Esophagus muscularis mucosa (tissue), 4 donors: Measurements from ENCODE around the gene SPTLC2. TPM values are rescaled to one million over a fixed set of nuclear protein-coding genes. Genes with fewer than 3 reads are reported as not detected.
A peak's percentile ranks its signal among the peaks of the same experiment; 100 is the strongest.

Source experiments
- DNase-seq: peaks from one replicate; pipeline ENCODE4 v3.0.0-alpha.2; 2017; ENCODE audit errors: extremely low spot score
- H3K27ac ChIP-seq, 4 donors: fragments of 200-600 bp; sonication (generic); replicated peaks in 1 of 4; 1 replicate in 3 of 4; 2 replicates in 1 of 4; pipeline ENCODE4 v1.5.1; 2016 to 2019; ENCODE audit warnings: mild to moderate bottlenecking in 1 of 4
- H3K27me3 ChIP-seq, 4 donors: fragments of 200-600 bp; sonication (generic); one replicate each; pipeline versions ENCODE4 v1.5.1 to v1.6.0; 2016 to 2019
- H3K36me3 ChIP-seq, 4 donors: fragments of 200-600 bp; sonication (generic); one replicate each; pipeline ENCODE4 v1.5.1; 2016 to 2019
- H3K4me1 ChIP-seq, 4 donors: fragments of 200-600 bp; sonication (generic); one replicate each; pipeline ENCODE4 v1.5.1; 2016 to 2019
- H3K4me3 ChIP-seq, 4 donors: fragments of 200-600 bp; sonication (generic); 1 replicate in 2 of 4; 2 replicates in 2 of 4; pipeline ENCODE4 v1.5.1; 2016 to 2019; ENCODE audit warnings: mild to moderate bottlenecking in 4 of 4, moderate library complexity in 1 of 4
- H3K9me3 ChIP-seq, 4 donors: fragments of 200-600 bp; sonication (generic); 1 replicate in 3 of 4; 2 replicates in 1 of 4; pipeline ENCODE4 v1.5.1; 2016 to 2019
- EP300 ChIP-seq: sonication (generic); formaldehyde crosslinking; IDR thresholded peaks from one replicate; pipeline ENCODE4 v1.6.1; 2017; ENCODE audit warnings: antibody characterized with exemption
- POLR2A ChIP-seq: fragments of 450-650 bp; IDR thresholded peaks from one replicate; pipeline ENCODE4 v1.6.1; 2017; ENCODE audit warnings: antibody characterized with exemption, moderate library complexity, mild to moderate bottlenecking, low read depth
- POLR2AphosphoS5 ChIP-seq, 2 donors: sonication (generic); formaldehyde crosslinking; IDR thresholded peaks; one replicate each; pipeline ENCODE4 v1.6.1; 2017; ENCODE audit warnings: antibody characterized with exemption in 2 of 2
- WGBS: methylation state at CpG from one replicate; pipeline ENCODE4 v1.1.5; 2018; 5-methylcytosine and 5-hydroxymethylcytosine counted together
- intact Hi-C: fragments of 100-400 bp; cut with DNase I; formaldehyde crosslinking; loops from one replicate; pipeline ENCODE4 v1.15.1; 2023
- total RNA-seq, 4 donors: library from RNA; depleted of rRNA; stranded (reverse); fragments of >200 nt; gene quantifications; one replicate each; pipeline versions ENCODE4 v1.1.0 to v1.2.1, GENCODE V29; 2016
- TF ChIP-seq, protein P1 (sequence below), 3 experiments: fragments of 200-600 bp in 2 of 3; fragments of 450-650 bp in 1 of 3; sonication (generic) in 2 of 3; IDR thresholded peaks; one replicate each; pipeline ENCODE4 v1.5.1; 2017 to 2019; ENCODE audit warnings: antibody characterized with exemption in 3 of 3, mild to moderate bottlenecking in 2 of 3, moderate library complexity in 1 of 3

The SPTLC2 gene
- total RNA-seq, 4 donors from 2014 or later, result 14.5 to 25.3 (median 20.1) TPM

- intact Hi-C loops, result no loop called here
- Histone ChIP-seq H3K27ac (no peak overlapping the region), H3K4me1 (peaks cover 0 to 7% (median 7%) of the 10 kb centered on the region in 4 donors), H3K36me3 (no peaks in the 10 kb centered on the region), H3K27me3 (no peaks in the 10 kb centered on the region), H3K9me3 (no peaks in the 10 kb centered on the region), H3K4me3 (no peak overlapping the region)
- no peak for DNase-seq
- TF ChIP-seq, protein P1, sequence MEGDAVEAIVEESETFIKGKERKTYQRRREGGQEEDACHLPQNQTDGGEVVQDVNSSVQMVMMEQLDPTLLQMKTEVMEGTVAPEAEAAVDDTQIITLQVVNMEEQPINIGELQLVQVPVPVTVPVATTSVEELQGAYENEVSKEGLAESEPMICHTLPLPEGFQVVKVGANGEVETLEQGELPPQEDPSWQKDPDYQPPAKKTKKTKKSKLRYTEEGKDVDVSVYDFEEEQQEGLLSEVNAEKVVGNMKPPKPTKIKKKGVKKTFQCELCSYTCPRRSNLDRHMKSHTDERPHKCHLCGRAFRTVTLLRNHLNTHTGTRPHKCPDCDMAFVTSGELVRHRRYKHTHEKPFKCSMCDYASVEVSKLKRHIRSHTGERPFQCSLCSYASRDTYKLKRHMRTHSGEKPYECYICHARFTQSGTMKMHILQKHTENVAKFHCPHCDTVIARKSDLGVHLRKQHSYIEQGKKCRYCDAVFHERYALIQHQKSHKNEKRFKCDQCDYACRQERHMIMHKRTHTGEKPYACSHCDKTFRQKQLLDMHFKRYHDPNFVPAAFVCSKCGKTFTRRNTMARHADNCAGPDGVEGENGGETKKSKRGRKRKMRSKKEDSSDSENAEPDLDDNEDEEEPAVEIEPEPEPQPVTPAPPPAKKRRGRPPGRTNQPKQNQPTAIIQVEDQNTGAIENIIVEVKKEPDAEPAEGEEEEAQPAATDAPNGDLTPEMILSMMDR (IDR thresholded peaks at IDR 0.05), result no peak
- TF ChIP-seq EP300 (no peak), POLR2AphosphoS5 (IDR thresholded peaks at IDR 0.05) (no peak), POLR2A (no peak)
- WGBS, result 92% methylated on average over 4 of the region's 4 CpGs
These were observed 30.5 kb upstream of the SPTLC2 start for GRCh38 chr14:77646907-77647306.

- H3K27ac ChIP-seq, result no peak overlapping the region
- 92% methylated on average over 15 of the region's 15 CpGs for WGBS
- H3K4me3 ChIP-seq, result no peak overlapping the region
- TF ChIP-seq POLR2AphosphoS5 (IDR thresholded peaks at IDR 0.05) (no peak), EP300 (no peak), POLR2A (no peak)
- TF ChIP-seq, protein P1 (IDR thresholded peaks at IDR 0.05), result no peak
- intact Hi-C loops, result no loop called here
- no peak for DNase-seq
- H3K4me1 ChIP-seq, result peaks cover 8 to 18% (median 15%) of the 10 kb centered on the region in 4 donors
- H3K27me3 ChIP-seq, result no peaks in the 10 kb centered on the region
- no peaks in the 10 kb centered on the region for H3K9me3 ChIP-seq
- no peaks in the 10 kb centered on the region for H3K36me3 ChIP-seq
These were observed 29.2 kb upstream of the SPTLC2 start for GRCh38 chr14:77645520-77646230.

DNA sequence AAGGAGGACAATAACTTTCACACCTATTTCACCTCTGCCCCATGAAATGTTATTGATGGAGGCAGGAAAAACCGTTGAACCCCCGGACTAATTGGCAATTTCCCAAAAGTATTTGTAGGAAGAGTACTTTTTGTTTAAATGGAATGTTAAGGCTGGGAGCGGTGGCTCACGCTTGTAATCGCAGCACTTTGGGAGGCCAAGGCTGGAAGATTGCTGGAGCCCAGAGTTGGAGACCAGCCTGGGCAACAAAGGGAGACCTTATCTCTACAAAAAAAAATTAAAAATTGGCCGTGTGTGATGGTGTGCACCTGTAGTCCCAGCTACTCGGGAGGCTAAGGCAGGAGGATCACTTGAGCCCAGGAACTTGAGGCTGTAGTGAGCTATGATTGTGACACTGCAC is 26.0 kb upstream of the SPTLC2 start:
- no peak for DNase-seq
- WGBS, result 60% methylated on average over 7 of the region's 7 CpGs
- peak overlapping the region; percentile 49 to 60 (median 54) for H3K4me3 ChIP-seq
- intact Hi-C loops, result no loop called here
- no peaks in the 10 kb centered on the region for H3K9me3 ChIP-seq
- H3K27ac ChIP-seq, result peak overlapping the region; percentile 74 to 84 (median 80)
- TF ChIP-seq EP300 (no peak), POLR2AphosphoS5 (IDR thresholded peaks at IDR 0.05) (no peak), POLR2A (no peak)
- TF ChIP-seq, protein P1 (IDR thresholded peaks at IDR 0.05), result no peak
- no peaks in the 10 kb centered on the region for H3K27me3 ChIP-seq
- no peaks in the 10 kb centered on the region for H3K36me3 ChIP-seq
- peaks cover 8 to 18% (median 15%) of the 10 kb centered on the region in 4 donors for H3K4me1 ChIP-seq

DNA sequence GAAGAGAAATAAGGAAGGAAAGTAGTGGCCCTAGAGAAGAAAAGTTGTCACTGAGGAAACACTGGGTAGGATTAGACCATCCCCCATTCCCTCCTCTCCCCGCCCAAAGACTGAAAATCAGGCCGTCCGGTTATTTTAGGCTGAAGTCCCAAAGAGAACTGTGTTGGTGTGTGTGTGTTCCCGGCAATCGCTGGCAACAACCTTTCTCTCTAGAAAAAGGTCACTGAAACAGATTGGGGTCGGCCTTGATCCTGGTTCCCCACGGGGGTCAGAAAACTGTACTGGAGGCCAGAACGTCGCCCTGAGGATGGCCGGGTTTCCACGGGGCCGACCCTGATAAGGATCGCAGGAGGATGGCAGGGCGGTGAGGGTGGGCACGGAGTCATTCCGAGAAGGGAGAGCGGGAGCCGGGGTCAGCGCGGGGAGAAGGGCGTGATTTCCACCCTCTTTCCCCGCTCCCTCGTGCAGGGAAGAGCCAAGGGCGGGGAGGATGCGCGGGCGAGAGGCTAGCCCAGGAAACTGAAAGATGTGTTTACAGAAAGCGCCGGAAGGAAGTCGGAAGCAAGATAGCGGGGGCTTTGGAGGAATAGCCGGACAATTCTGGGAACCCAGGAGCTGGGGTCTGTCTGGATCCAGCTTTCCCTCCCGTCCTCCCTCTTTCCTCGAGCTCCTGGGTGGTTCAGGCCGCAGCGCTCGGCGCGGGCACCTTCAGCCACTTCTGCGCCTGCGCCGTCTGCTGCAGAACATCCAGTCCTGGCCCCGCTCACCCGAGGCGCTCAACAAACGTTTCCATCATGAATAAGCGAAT is 25.3 kb upstream of the SPTLC2 start:
- Histone ChIP-seq H3K9me3 (no peaks in the 10 kb centered on the region), H3K27me3 (no peaks in the 10 kb centered on the region), H3K4me1 (peaks cover 8 to 18% (median 15%) of the 10 kb centered on the region in 4 donors), H3K36me3 (no peaks in the 10 kb centered on the region), H3K4me3 (peak overlapping the region; percentile 49 to 60 (median 54)), H3K27ac (peak overlapping the region; percentile 74 to 84 (median 80))
- intact Hi-C loops, result no loop called here
- 23% methylated on average over 47 of the region's 47 CpGs for WGBS
- DNase-seq, result no peak
- TF ChIP-seq, protein P1 (IDR thresholded peaks at IDR 0.05), result no peak
- peak; percentile 46 to 56 for TF ChIP-seq POLR2AphosphoS5 (IDR thresholded peaks at IDR 0.05)
